GM18508 (cell line): ENCODE results near the gene TEX35.

ENCODE experiments used
- ATAC-seq: cut with Tn5 transposase; IDR thresholded peaks from one replicate; pipeline ENCODE4 v1.9.1; 2021; ENCODE audit warnings: moderate number of reproducible peaks; ENCODE audit not compliant: insufficient read depth, unreplicated experiment

The TEX35 gene

GRCh38 chr1:178513278-178513983 is 522 bp downstream of the TEX35 start:
- no peak for ATAC-seq

- ATAC-seq = no peak
Observed at GRCh38 chr1:178516110-178516509, 3.2 kb downstream of the TEX35 start.

GRCh38 chr1:178518894-178519293 is 6.0 kb downstream of the TEX35 start:
- no peak for ATAC-seq

- ATAC-seq = no peak
Observed at GRCh38 chr1:178520803-178521202, 7.9 kb downstream of the TEX35 start.

- ATAC-seq = no peak
Observed at GRCh38 chr1:178521241-178521640, 8.3 kb downstream of the TEX35 start.

- ATAC-seq = no peak
Observed at GRCh38 chr1:178527117-178527516, 14.2 kb downstream of the TEX35 start.

GRCh38 chr1:178528228-178528952 is 15.5 kb downstream of the TEX35 start:
- ATAC-seq = no peak

- no peak for ATAC-seq
Observed at GRCh38 chr1:178528953-178529335, 16.0 kb downstream of the TEX35 start.

GRCh38 chr1:178529364-178530036 is 16.6 kb downstream of the TEX35 start:
- no peak for ATAC-seq

GRCh38 chr1:178530037-178530402 is 17.1 kb downstream of the TEX35 start:
- ATAC-seq = no peak

- ATAC-seq = no peak
Observed at GRCh38 chr1:178530502-178530901, 17.6 kb downstream of the TEX35 start.

- ATAC-seq = no peak
Observed at GRCh38 chr1:178531887-178532286, 19.0 kb downstream of the TEX35 start.

GRCh38 chr1:178532392-178532791 is 19.5 kb downstream of the TEX35 start:
- no peak for ATAC-seq

GRCh38 chr1:178533121-178533946 is 20.4 kb downstream of the TEX35 start:
- ATAC-seq = no peak

GRCh38 chr1:178534137-178534868 is 21.4 kb downstream of the TEX35 start:
- ATAC-seq = no peak

GRCh38 chr1:178536329-178536728 is 23.4 kb downstream of the TEX35 start:
- ATAC-seq = no peak

GRCh38 chr1:178536844-178537371 is 24.0 kb downstream of the TEX35 start:
- no peak for ATAC-seq

GRCh38 chr1:178537382-178538090 is 24.6 kb downstream of the TEX35 start:
- no peak for ATAC-seq
